GM12801 (cell line): Measurements from ENCODE around the gene SLC26A11.

Experiments used
- TF ChIP-seq, protein P1 (sequence below): IDR thresholded peaks from one replicate; pipeline ENCODE4 v1.5.1; 2011; ENCODE audit warnings: control low read depth; ENCODE audit not compliant: insufficient read length; ENCODE audit errors: extremely low read depth

Gene SLC26A11

DNA sequence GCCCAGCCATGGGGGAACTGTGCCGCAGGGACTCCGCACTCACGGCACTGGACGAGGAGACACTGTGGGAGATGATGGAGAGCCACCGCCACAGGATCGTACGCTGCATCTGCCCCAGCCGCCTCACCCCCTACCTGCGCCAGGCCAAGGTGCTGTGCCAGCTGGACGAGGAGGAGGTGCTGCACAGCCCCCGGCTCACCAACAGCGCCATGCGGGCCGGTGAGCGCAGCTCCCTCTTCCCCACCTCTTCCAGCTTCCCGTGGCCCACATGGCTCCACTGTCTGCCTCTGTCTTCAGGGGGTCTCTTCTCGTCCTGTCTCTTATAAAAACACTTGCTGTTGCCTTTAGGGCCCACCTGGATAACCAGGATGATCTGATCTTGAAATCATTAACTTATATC, 38.8 kb upstream of the SLC26A11 start:
- TF ChIP-seq, protein P1, sequence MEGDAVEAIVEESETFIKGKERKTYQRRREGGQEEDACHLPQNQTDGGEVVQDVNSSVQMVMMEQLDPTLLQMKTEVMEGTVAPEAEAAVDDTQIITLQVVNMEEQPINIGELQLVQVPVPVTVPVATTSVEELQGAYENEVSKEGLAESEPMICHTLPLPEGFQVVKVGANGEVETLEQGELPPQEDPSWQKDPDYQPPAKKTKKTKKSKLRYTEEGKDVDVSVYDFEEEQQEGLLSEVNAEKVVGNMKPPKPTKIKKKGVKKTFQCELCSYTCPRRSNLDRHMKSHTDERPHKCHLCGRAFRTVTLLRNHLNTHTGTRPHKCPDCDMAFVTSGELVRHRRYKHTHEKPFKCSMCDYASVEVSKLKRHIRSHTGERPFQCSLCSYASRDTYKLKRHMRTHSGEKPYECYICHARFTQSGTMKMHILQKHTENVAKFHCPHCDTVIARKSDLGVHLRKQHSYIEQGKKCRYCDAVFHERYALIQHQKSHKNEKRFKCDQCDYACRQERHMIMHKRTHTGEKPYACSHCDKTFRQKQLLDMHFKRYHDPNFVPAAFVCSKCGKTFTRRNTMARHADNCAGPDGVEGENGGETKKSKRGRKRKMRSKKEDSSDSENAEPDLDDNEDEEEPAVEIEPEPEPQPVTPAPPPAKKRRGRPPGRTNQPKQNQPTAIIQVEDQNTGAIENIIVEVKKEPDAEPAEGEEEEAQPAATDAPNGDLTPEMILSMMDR = no peak

DNA sequence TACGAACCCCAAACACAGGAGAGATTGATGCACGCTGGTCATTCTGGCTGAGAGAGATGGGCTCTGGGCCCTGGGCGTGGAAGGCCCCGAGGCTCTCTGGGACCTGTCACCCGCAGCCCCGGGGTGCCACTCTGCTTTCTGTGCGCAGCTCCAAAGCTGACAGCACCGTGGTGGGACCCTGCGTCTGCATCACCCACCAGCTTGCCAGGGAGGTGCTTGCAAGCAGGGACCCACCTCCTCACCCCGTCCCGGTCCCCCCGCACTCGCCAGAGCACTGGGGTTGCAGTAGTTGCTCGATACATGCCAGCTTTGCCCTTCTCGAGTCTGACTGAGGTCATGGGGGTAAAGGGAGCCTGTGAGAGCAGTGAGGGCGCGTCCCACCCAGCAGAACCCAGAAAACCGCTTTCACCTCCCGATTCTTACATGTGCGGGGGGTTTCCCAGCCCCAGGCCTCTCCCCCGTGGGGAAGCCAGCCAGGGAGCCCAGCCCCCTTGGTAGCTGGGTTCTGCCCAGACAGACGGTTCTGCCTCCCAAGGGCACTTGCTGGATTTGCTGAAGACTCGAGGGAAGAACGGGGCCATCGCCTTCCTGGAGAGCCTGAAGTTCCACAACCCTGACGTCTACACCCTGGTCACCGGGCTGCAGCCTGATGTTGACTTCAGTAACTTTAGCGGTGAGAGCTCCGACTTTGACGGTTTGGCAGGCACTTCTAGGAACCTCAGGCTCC, 37.9 kb upstream of the SLC26A11 start:
- TF ChIP-seq, protein P1 = no peak

DNA sequence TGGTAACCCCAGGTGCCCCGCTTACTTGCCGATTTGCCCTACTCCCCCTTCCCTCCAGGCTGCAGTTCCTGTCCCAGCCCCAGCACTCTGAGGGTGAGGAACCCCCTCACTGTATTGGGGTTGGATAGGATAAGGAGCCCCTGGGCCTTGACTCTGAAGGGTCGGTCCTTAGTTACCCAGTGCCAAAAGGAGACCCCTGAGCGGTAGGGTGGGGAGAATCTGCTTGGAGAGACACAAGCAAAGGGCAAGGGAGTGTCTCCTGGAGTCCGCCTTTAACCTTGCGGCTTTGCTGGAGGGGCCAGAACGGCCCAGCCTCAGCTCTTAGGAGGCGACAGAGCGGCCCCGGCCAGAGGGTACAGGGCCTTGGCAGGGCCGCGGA, 37.4 kb upstream of the SLC26A11 start:
- TF ChIP-seq, protein P1 = no peak

DNA sequence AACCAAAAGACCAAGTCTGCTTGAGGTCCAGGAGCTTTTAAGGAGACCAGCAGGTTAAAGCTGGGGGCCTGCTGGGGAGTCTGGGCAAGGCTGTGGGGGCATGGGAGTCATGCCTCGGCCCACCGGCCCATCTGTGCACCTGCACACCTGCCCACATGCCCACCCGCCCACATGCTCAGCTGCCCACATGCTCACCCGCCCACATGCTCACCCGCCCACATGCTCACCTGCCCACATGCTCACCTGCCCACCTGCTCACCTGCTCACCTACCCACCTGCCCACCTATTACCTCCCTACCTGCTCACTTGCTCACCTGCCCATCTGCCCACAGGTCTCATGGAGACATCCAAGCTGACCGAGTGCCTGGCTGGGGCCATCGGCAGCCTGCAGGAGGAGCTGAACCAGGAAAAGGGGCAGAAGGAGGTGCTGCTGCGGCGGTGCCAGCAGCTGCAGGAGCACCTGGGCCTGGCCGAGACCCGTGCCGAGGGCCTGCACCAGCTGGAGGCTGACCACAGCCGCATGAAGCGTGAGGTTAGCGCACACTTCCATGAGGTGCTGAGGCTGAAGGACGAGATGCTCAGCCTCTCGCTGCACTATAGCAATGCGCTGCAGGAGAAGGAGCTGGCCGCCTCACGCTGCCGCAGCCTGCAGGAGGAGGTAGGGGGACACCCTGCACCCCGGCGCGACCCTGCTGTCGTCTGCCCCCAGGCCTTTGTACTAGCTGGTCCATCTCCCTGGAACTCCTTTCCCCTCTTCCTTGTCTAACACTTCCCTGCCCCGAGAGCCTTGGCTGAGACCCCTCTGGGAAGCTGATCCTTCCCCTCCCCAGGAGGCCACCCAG, 36.4 kb upstream of the SLC26A11 start:
- TF ChIP-seq, protein P1 = no peak

DNA sequence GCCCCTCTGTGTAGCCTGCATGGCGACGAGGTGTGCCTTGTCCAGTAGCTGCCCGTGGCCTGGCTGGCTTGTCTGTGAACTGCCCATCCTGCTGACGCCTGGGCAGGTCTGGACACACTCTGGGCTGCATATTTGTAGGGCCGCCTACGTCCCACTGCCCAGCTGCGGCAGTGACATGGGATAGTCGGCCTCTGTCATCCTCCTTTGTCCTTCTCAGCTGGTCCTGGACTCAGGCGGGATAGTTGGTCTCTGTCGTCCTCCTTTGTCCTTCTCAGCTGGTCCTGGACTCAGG, 35.9 kb upstream of the SLC26A11 start:
- TF ChIP-seq, protein P1 = no peak

DNA sequence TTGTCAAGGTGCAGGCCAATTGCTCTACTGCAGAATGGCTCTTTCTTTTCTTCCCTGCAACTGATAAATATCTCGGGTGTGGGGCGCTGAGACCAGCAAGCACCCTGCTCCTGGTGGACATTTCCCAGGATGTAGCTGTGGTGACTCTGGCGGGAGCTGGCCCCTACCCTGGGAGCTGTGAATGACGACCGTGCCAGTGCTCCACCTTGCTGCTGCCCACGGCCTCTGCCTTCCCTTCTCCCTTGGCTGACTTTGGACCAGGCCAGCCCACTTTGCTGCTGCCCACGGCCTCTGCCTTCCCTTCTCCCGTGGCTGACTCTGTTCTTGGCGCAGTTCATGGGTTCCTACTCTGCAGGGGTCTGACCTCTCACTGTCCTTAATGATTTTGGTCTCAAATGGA, 34.3 kb upstream of the SLC26A11 start:
- TF ChIP-seq, protein P1 = no peak

DNA sequence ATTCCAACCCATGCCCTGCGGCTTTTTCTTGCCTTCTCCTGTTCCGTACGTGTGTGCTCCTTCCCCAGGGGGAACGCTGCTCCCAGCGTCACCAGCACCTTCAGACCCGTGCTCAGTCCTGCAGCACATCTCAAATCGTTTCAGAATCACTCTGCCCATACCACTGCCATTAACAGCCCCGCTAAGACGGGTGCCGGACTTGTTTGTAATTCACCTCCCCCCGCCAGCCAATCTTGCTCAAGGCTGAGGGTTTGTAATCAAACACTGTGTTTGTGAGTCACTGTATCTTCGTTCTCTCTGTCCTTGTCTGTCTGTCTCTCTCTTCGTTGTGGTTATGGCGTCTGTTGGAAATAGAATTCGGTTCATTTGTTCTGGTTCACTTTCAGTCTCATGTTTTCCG, 33.1 kb upstream of the SLC26A11 start:
- TF ChIP-seq, protein P1 = no peak
